T-helper 9 cell (primary cell): ENCODE measurements around the gene APOBEC3F.
"Not testable (repeated sequence)": the region's sequence is repeated elsewhere in the genome, so short reads cannot be mapped to it uniquely, and the experiment has no call there.

Experiments
- DNase-seq: peaks from one replicate; pipeline ENCODE4 v3.0.0-alpha.2; 2020

APOBEC3F gene

DNA sequence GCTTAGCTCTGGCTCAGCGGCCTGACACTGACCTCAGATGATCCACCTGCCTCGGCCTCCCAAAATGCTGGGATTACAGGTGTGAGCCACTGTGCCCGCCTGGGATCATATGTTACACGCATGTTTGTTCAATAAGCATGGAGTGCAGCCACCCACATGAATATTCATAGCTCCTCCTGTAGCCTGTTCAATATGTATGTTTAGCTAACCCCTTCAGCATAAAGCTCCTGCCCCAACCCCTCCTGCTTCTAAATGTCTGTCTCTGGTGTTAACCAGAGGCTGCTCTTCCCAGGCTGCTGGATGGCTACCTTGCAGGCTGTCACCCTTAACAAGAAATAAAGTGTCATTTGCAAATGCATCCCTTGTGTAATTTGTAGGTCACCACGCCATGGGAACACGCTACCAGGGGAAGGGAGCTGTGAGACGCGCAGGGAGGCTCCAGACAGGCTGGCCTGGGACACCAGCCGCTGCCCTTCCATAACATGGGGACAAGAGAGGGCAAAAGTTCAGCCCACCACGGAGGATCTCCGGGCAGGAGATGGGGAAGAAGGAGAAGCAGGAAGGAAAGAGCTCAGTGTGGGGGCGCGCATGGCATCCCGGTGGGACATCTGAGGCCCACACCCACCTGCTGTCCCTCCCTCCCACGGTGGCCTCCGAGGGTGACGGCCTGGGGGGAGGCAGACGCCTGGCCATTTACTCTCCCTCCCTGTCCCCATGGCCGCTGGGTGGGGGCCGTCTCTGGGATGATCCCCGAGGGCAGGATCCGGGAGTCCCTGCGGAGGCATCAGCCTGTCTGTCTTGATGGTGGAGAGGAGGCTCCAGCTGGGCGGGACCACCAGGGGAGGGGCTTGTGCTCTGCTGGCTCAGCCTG lies 35.7 kb downstream of the APOBEC3F start:
- not testable (repeated sequence) for DNase-seq

DNA sequence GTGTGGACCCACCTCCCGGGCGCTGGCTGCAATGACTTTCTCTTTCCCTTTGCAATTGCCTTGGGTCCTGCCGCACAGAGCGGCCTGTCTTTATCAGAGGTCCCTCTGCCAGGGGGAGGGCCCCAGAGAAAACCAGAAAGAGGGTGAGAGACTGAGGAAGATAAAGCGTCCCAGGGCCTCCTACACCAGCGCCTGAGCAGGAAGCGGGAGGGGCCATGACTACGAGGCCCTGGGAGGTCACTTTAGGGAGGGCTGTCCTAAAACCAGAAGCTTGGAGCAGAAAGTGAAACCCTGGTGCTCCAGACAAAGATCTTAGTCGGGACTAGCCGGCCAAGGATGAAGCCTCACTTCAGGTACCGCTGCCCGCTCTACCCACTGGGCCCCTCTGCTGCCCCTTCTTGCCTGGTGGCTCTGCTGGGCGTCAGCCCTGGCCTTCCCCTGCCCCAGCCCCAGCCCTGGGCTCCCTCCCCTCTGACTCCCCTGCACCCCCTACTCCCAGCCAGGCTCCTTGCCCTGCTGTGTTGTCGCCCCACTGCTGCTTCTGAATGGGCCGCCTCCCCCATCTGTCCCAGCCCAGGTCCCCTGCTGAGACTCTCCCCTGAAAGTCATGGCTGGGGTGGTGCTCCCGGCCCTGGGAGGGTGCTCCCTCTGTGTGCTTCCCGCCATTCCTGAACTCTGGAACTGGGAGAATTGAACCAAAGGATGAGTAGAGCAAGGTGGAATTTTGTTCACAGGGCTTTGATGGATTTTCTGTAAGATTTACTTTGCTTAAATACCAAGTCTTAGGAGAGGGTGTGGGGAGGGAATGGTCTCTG lies 36.6 kb downstream of the APOBEC3F start, which contains the start of gene APOBEC3G:
TSS of gene APOBEC3G (plus strand) at position 250 of the 815 bp plus-strand sequence. CDS start at position 337, 87 bp downstream.
- peak; percentile 40 for DNase-seq

DNA sequence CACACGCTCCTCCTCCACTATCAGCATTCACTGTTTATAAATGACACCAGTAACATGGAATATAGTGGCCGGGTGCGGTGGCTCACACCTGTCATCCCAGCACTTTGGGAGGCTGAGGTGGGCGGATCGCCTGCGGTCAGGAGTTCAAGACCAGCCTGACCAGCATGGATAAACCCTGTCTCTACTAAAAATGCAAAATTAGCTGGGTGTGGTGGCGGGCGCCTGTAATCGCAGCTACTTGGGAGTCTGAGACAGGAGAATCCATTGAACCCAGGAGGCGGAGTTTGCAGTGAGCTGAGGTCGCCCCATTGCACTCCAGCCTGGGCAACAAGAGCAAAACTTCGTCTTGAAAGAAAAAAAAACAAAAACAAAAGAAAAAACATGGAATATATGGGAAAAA lies 37.2 kb downstream of the APOBEC3F start:
- DNase-seq: not testable (repeated sequence)

DNA sequence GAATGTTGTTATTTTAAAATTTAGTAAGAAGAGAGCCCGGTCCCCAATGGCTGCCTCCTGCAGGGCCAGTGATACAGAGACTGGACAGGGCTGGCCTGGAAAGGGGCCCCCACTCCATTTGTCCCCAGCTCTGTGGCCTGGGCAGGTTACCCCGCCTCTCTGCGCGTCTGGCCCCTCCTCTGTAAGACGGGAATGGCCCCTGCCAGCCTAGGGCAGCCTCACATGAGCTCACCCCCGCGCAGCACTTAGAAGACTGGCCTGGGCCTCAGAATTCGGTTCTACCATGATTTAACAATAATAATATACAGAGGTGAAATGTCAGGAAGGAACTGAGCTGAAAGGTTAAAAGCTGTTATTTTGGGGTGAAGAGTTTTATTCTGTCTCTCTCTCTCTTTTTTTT lies 37.7 kb downstream of the APOBEC3F start:
- DNase-seq: no peak

DNA sequence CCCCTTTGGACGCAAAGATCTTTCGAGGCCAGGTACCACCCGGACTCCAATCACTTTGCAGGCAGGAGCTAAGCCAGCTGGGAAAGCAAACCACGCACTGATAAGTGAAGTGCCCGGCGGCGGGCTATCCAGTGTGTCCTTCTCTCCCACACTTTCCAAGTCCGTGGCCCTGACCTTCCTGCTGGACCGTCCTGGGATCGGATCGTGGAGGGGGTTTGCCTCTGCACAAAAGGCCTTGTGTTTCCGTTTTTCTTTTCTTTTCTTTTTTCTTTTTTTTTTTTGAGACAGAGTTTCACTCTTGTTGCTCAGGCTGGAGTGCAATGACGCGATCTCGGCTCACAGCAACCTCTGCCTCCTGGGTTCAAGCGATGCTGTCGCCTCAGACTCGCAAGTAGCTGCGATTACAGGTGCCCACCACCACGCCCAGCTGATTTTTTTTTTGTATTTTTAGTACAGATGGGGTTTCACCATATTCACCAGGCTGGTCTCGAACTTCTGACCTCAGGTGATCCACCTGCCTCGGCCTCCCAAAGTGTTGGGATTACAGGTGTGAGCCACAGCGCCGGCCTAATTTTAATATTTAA lies 38.5 kb downstream of the APOBEC3F start:
- DNase-seq: not testable (repeated sequence)

DNA sequence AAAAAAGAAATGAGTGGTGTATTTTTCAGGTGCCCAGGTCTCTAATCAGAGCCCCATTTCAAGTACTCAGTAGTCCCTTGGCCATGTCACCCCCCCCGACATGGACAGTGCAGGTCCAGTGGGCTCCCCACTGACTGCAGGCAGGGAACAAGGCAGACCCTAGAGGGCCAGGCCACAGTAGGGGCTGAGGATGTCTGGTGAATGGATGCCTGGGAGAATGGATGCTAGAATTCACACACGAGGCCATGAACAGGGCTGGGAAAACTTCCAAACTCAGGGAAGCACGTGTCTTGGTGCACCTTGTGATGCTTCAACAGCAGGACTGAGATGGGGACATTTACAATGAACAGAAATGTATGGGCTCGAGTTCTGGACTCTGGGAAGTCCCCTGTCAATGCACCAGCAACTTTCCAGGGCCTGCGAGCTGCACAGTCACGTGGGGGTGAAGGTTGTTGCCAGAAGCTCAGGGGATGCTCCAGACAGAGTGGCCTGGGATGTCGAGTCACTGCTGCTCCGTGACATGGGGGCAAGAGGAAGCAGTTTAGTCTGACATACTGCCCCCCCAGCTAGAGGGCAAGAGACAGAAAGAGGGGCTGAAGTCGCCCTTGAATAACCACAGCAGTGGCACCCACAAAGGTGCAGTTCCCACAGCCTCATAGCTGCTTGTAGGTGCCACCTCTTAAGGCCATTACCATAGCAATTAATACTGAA lies 39.5 kb downstream of the APOBEC3F start:
- no peak for DNase-seq

DNA sequence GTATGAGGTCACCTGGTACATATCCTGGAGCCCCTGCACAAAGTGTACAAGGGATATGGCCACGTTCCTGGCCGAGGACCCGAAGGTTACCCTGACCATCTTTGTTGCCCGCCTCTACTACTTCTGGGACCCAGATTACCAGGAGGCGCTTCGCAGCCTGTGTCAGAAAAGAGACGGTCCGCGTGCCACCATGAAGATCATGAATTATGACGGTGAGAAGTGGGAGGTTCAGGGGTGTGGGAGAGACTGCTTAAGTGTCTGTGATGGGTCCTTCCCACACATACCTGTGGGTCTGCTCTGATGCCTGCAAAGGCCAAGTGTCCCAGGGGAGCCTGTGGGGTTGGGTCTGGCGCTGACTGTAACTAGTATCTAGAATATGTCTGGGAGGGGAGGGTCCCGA lies 40.4 kb downstream of the APOBEC3F start:
- DNase-seq: no peak

DNA sequence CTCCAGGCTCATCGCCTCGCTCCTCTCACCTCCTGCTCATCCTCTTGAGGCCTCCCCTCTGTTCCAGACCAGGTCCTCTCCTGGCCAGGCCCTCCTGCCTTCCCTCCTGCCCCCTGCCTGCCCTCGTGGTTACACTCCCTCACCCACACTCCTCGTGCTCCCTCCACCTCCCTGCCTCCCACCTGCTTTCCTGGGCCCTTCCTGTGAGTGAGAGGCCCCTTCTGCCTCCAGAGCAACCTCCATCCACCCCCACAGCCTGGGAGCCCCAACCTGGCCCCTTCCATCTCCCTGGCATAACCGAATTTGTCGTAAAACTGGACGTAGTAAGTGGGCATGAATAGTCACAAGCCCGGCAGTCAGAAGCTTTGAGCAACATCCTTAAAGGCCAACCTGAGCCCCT lies 40.9 kb downstream of the APOBEC3F start:
- no peak for DNase-seq

DNA sequence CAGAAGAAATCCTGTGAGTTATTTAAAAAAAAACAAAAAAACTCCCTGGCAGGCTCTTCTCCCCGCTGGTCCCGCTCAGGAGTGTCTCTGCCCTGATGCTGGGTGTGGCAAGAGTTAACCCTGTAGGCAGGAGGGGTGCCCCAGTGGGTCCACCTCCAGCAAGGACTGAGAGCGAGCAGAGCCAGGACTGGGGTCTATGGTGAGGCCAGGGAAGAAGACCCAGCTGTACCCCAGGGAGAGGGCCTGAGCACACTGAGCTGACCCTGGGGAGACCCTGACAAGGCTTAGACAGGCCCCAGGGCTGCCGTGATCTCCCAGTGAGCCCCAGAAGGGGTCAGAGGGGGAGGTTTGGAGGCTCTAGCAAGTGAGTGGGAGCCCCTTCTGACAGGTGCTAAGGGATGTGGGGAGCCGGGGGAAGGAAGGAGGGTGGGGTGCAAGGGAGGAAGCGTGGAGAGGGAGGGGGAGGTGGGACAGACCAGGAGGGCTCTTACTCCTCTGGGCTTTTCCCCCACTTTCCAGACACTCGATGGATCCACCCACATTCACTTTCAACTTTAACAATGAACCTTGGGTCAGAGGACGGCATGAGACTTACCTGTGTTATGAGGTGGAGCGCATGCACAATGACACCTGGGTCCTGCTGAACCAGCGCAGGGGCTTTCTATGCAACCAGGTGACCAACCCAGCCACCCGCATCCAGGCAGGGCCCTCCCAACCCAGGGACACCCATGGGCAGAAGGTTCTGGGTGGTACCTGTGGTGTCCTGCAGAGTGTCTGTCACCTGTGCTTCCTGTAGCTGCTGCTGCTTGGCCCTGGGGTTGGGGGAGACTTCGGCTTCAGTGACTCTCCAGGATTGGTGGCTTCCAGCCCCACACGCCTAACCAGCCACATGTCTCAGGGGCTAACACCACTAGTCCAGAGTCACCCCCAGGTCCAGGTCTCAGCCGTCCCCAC lies 42.8 kb downstream of the APOBEC3F start:
- no peak for DNase-seq

DNA sequence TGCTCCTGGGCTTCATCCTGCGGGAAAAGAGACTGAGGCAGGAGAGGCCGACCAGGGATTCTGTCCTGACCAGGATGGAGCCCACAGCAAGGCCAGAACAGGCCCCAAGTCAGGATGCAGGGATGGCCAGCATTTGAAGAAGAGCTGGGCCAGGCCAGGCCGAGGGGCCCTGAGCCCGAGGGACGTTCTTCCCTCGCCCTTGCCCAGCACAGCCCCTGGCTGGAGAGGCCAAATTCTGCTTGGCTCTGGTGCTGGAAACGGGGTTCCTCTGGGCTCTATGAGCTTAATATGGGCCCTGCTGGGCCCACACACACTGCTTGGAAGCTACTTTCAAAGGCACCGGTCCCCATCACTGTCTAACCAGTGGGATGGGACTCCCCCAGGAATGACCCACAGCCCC lies 44.0 kb downstream of the APOBEC3F start:
- DNase-seq: no peak

DNA sequence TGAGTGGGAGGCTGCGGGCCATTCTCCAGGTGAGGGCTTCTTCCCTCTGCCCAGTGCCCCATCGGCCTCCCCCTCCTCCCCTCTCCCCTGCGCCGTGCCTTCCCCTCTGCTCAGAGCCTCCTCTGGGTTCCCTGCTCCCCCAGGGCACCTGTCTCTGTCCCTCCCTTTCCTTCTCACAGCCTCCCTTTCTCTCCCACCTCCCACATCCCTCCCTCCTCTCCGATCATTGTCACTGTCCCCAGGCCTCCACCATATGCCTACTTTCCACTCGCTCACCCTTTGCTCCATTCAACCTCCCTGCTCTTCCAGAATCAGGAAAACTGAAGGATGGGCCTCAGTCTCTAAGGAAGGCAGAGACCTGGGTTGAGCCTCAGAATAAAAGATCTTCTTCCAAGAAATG lies 46.4 kb downstream of the APOBEC3F start:
- DNase-seq: no peak

DNA sequence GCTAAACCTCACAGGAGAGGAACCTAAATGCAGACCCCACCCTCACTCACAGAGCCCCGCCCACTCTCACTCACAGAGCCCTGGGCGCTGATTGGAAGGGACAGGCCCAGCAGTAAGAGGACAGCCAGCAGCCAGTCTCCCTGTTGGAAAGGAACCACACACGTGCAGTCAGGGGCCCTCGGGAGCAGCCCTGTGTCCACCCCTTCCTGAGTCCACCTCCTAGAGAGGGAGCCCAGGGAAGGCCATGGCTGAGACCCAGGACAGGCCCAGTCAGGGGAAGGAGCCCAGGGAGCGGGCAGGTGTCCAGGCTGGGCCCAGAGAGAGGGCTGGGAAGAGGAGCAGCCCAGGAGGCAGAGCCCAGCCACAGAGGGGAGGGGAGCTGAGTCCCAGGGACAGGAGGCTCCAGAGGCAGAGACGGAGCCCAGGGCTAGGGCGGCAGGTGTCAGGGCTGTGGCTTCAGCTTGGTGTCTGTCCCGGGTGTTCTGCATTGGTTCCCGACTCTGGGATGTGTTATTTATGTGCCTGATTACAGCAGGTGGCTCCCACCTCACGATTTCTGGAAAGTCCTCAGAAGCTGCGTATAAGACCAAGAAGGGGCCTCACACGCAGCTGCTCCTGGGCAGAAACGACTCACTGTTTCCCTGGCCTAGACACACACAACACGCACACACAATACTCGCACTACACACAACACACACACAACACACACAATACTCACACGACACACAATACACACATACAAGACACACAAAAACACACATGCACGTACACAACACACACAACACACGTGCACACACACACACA lies 47.4 kb downstream of the APOBEC3F start:
- no peak for DNase-seq

DNA sequence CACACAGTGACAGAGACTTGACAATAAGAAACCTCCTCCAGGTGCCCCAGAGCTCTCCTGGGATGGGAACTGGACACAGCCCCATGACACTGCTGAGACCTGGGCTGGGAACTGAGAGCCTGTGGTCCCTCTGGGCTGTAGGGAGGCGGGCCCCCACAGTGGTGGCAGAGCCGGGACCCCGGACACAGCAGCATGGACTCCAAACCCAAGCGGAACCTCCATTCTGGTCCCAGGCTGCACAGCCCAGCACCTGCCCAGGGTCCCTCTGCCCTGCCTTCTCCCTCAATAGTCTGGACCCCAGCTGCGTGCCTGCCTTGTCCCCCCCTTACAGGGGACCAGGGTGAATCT lies 48.0 kb downstream of the APOBEC3F start:
- DNase-seq: no peak

DNA sequence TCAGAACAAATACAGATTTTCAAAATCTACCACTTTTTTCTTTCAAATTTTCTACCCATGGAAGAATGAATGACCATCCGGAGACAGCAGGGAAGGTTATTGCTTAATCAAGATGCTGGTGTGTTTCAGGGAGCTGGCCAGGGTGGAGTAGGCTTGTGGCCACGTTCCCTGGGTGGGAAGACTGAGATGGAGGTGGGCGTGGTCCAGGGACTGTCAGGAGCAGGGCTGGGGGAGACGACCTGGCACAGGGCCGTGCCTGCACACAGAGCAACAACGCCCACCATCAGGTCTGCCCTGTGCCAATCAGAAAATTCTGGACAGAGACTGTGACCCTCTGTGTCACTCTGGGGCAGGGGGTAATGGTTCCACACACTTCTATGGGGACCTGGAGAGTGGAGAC lies 49.3 kb downstream of the APOBEC3F start:
- no peak for DNase-seq

DNA sequence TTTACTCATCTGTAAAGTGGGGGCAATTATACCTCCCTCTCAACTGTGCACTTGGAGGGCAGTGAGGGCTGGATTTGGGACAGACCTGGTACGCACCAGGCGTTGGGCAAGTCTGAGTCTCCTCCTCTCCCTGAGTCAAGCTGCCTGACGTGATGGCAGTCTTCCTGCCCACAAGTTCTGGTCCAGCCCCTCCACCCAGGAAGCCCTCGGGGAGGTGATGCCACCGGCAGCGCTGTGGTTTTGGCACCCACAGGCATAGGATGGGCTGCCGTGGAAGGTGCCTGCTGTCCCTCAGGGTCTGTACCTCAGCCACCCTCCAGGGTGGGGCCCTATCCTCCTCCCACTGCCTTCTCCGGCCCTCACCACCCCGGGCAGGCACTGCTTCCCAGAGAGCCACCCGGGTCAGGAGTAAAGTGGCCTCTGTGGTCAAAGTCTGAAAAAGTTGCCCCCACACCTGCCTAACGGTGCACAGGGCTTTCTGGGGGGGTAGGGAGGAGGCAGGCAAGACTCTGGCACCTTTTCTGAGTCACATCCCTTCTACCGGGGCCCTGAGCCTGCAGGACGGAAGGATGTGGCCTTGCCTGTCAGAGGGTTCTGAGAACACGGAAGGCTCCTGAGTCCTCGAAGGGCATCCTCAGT lies 49.9 kb downstream of the APOBEC3F start:
- DNase-seq: peak; percentile 78

DNA sequence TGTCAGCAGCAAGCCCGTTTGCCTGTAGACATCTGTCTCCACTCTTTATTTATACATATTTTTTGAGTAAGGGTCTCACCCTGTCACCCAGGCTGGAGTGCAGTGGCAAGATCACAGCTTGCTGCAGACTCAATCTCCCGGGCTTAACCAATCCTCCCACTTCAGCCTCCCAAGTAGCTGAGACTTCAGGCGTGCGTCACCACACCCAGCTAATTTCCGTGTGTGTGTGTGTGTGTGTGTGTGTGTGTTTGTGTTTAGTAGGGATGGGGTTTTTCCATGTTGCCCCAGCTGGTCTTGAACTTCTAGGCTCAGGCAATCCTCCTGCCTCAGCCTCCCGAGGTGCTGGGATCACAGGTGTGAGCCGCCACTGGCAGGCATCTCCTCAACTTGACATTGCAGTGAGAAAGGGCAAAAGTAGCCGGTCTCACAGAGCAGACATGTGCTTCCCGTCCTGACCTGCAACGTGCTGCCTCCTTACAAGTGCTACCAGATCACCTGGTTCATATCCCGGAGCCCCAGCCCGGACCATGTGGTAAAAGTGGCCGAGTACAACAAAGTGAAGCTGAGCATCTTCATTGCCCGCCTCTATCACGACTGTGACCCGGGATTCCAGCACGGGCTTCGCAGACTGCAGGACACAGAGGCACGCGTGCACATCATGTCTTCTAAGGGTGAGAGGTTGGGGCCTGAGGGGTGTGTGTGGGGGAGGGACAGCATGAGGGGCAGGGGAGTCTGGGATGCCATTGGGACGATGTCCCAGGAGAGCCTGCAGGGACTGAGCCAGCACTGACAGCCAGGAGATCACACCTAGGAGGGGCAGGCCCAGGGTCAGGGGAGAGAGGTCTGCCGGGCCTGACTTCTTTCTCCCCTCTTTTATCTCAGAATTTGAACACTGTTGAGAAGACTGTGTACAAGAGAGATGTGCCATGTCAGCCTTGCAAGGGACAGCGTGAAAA lies 50.7 kb downstream of the APOBEC3F start:
- peak; percentile 35 for DNase-seq

DNA sequence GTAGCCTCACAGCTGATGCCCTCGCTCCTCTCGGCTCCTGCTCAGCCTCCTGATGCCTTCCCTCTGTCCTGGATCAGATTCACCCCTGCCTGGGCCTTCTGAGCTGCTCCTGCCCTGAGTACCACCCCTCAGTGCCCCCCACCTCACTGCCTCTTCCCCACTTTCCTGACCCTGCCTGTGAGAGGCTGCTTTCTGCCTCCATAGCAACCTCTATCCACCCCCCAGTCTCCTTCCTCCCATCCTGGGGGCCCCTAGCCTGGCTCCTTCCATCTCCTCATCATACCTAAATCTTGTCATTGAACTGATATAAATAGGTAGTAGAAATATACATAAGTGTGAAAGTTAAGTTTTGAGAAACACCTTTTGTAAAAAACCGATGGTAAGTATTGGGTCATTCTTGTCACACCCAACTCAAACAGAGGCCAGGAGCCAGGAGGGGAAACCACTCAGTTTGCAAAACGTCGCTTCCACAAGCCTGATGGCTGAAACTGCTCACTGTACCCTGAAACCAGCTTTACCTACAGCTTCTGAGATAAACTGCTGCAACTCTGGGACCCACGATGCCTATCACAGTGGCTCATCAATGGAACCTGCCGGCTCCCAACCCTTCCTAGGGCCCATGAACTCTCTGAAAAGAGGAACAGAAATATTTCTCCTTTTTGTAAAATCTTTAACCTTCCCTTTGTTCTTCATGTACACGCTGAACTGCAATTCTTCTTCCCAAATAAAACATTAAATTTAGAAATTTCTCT lies 51.6 kb downstream of the APOBEC3F start:
- no peak for DNase-seq

DNA sequence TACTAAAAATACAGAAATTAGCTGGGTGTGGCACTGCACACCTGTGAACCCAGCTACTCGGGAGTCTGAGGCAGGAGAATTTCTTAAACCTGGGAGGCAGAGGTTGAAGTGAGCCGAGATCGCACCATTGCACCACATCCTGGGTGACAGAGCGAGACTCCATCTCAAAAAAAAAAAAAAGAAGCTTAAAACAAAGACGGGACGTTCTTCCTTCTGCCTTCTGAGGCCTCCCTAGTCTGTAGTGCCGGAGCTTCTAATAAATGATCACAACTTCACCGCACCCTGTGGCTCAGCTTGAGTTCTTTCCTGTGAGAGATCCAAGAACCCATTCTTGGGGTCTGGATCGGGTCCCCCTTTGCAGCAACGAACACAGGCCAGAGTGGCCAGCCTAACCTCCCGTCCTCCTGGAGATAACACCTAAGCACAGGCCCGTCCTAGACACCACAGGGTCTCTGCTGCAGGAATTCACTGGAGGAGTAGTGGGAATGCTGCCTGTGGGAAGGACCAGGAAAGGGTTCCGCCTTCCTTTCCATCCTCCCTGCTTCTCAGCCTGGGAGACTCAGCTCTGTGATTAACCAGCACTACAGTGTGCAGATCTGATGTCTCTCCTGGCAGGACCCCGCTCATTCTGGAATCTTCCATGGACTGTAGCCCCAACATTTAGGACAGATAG lies 54.2 kb downstream of the APOBEC3F start:
- DNase-seq: no peak
